Jurkat, Clone E6-1 (cell line): ENCODE measurements around the gene PAIP2B.
"Not testable (repeated sequence)": the region's sequence is repeated elsewhere in the genome, so short reads cannot be mapped to it uniquely, and the experiment has no call there.

ENCODE experiments used
- DNase-seq: peaks from one replicate; pipeline ENCODE4 v3.0.0-alpha.2; 2011; ENCODE audit warnings: low read depth, low spot score
- H3K4me3 ChIP-seq: 2 replicates; pipeline ENCODE4 v1.5.1; 2011; ENCODE audit warnings: mild to moderate bottlenecking, low read length, control low read depth, moderate library complexity

The PAIP2B gene

GRCh38 chr2:71224457-71224856 lies 2.4 kb downstream of the PAIP2B start:
- no peak for DNase-seq
- no peak overlapping the region for H3K4me3 ChIP-seq

DNA sequence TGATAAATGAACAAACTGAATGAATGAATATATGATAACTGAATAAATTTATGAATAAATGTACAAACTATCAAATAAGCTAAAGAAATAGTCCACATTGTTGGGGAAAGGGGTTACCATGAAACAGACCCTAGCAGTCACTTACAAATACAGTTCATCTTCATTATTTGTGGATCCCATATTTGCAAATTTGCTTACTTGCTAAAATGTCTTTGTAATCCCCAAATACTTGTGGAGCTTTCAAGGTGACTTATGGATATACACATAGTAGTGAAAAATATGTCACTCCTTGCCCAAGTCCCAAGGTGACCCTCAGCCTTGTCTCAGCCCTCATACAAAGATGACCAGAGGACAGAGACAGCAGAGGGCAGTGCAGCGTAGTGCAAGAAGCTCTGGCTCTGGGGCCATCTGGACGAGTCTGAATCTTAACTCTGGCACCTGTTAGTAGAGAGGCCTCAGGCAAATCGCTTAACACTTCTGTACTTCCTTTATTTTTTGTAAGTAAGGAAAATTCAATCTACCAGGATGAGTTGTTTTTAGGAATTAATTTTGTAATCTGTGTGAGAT lies 3.1 kb downstream of the PAIP2B start:
- no peak for DNase-seq
- H3K4me3 ChIP-seq, result no peak overlapping the region

- H3K4me3 ChIP-seq, result no peak overlapping the region
- no peak for DNase-seq
Measured at GRCh38 chr2:71220743-71221142, 6.2 kb downstream of the PAIP2B start.

DNA sequence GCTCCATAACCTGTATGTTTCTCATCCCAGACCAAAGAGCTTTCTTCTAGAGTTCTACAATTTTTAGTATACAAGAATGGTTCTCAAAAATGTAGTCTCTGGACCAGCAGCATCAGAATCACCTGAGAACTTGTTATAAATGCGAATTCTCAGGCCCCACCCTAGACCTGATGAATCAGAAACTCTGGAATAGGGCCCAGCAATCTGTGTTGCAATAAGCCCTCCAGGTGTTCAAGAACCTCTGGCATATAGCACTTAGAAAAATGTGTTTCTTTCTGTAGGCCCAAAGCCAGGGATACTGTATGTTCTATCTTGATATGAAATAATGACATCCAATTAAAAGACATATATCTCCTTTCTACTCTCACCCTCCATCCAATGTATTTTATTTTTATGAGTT lies 10.4 kb downstream of the PAIP2B start:
- DNase-seq, result no peak

DNA sequence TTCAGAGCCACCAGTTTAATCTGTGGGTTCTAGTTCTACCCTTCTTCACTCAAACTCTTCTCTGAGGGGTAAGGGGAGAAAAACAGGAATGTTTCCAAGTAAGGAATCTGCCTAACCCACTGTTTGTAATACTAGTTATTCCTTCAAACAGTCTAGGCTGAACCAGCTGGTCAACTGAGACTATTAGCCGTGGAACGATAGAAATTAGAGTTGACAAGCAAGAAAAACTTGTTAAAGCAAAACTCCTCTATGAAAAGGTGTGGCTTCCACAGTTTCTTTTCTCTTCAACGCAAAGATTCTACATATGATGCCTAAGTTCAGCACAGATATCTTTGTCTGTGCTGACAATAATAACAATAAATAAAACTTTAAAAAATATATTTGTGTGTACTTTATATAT lies 11.5 kb downstream of the PAIP2B start:
- no peak for DNase-seq
- no peak overlapping the region for H3K4me3 ChIP-seq

More for the DNA sequence above, 10.4 kb downstream of the PAIP2B start:
- no peak overlapping the region for H3K4me3 ChIP-seq

DNA sequence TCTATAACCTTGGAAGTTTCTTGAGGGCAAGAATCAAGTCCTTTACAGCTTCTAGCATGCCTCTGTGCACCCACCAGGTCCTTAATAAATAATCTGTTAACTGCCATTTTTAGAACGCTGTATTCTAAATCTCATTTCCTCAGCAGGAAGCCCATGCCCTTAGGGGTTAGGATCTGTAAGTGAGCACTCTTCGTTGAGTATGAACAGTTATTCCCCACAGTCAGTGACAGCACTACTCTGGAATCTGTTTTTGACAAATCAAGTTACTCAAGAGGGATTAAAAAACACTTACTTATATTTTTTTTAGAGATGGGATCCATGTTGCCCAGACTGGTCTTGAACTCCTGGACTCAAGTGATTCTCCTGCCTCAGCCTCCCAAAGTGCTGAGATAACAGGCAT lies 14.6 kb downstream of the PAIP2B start:
- H3K4me3 ChIP-seq, result no peak overlapping the region
- no peak for DNase-seq

DNA sequence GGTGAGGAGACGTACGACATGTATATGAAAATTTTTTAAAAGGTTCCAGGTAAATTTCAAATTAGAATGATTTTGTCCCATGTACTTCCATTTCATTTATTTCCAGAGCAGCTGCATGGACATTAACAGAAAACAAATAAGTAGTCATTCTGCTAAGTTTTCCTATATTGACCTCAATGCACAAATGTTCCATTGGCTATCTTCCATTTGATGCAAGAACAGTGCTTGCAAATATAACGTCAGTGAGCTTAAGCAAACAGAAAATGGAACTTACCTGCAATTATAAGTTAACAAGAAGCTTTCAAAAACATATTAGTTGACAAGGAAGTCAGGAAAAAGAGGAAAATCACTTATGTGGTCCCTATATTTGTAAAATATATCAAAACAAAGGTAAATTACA lies 16.6 kb downstream of the PAIP2B start:
- no peak overlapping the region for H3K4me3 ChIP-seq
- DNase-seq, result no peak

GRCh38 chr2:71208756-71209155 lies 18.1 kb downstream of the PAIP2B start:
- H3K4me3 ChIP-seq, result no peak overlapping the region
- DNase-seq, result no peak

GRCh38 chr2:71207601-71208000 lies 19.3 kb downstream of the PAIP2B start:
- DNase-seq, result no peak
- no peak overlapping the region for H3K4me3 ChIP-seq

GRCh38 chr2:71206271-71206670 lies 20.6 kb downstream of the PAIP2B start:
- DNase-seq, result no peak
- no peak overlapping the region for H3K4me3 ChIP-seq

GRCh38 chr2:71191570-71191943 lies 35.3 kb downstream of the PAIP2B start:
- no peak overlapping the region for H3K4me3 ChIP-seq
- no peak for DNase-seq

DNA sequence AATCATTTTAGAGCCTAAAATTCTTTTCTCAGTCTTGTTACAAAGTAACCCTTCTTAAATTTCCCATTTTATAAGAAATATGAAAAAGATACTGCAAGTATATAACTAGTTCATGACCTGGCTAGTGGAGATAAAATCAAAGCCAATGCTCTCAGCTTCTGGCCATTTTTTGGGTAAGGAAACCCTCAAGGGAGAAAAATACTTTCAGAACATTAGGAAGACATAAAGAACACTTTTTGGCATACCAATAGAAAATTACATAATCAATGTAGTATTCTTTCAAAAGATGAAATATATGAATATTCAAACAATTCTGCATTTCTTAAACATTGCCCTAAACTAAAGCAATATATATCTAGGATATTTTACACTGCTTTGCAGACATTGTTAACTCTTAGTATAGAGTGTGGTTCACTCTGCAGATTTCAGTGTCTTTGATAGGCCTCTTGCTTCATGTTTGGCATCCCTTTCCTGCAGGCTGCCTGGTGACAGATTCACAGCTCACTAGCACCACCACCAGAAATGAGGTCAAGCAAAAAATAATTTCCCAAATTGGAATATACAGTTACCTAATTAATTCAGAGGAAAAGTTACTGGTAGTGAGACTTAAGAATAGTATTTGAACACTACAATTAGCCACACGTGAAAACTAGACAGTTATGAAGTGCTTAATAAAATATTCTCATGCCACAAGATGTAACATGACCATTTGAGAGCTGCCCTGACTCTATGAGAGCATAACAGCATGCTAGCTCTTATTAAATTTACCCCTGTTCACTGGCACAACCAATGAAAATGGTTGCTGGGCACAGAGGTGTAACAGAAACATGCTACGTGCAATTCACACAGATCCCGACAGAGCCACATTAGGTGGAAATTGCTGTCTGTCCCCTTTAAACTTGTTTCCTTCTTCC lies 36.0 kb downstream of the PAIP2B start:
- no peak for DNase-seq

GRCh38 chr2:71187589-71187988 lies 39.3 kb downstream of the PAIP2B start:
- no peak overlapping the region for H3K4me3 ChIP-seq
- DNase-seq, result no peak

More for the DNA sequence above, 36.0 kb downstream of the PAIP2B start:
- H3K4me3 ChIP-seq, result no peak overlapping the region

- no peak overlapping the region for H3K4me3 ChIP-seq
- no peak for DNase-seq
Measured at GRCh38 chr2:71186973-71187372, 39.9 kb downstream of the PAIP2B start.

DNA sequence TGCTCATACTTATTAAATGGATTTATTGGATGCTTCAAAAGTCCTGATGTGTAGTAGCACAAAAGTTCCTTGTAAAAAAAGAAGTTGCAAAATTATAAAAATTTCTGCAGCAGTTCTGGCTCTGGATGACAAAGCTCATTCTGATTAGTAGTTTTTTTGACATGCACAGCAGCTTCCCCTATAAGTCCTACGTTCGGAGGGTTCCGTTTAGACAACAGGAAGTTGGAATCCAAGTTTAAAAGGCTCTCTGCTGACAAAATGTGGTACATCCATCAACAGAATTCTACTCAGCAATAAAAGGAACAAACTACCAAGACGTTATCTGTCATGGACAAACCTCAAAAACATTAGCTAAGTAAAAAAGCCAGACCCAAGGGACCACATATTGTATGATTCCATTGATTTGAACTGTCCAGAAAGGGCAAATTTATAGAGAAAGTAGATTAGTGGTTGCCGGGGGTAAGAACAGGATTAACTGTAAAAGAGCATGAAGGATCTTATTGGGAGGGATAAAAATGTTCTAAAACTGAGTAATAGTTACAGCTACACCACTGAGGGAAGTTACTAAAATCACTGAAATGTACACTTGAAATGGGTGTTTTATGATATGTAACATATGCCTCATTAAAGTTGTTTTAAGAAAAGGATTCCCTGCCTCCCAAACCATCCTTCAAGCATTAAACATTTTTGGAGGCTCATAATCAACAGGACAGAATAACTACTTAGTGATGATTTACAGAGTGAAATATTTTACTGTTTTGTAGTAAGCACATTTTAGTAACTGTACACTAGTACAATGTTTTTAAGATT lies 43.4 kb downstream of the PAIP2B start:
- not testable (repeated sequence) for H3K4me3 ChIP-seq, DNase-seq

DNA sequence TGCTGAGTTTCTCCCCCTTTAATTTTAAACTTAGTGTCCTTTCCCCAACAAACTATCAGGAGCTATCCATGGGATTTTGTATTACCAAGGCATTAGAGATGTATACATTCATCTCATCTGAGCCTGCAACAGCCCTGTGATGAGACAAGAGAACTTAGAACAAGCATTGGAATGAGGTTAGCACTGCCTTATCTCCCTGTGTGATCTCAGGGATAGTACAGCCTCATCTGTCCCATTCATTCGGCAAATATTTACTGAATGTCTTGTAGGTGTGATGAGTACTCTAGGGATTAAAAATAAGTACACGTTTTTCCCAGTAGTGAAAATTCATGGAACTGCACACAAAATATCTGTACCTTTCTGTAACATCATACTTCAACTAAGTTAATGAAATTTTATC lies 45.6 kb downstream of the PAIP2B start:
- DNase-seq, result no peak
- no peak overlapping the region for H3K4me3 ChIP-seq

DNA sequence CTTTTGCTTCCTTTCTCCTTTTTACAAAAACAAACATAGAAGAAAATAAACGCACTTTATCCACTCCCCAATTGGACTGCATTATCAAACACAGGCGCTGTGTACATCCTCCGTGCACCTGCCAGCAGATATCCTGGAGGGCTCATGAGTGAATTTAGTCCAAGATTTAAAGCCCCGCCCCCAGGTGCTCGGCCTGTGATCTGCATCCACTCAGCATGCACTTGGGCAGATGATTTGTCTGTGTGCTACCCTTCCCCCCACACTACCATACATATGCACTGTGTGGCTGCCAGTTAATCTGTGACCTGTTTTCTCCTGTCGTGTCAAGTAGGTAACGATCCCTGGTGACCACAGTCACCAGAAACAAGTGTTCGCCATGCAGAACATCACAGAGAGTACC lies 48.1 kb downstream of the PAIP2B start:
- DNase-seq, result not testable (repeated sequence)

DNA sequence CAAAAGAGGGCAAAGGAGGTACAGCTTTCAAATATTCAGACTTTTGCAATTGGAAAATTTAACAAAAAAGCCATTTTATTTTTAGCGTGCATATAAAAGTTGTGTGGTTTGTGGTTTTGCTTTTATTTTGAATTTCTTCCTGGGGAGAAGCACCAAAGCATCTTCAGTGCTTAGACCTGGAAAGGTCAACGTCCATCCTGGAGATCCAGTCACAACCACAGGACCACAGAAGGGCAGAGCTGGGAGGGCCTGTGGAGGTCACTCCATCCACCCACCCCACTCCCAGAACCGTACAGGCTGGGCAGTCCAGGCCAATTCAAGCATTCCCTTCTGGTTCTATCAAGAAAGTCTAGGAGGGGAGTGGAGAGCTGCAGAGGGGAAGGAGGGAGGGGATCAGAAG lies 52.7 kb downstream of the PAIP2B start:
- DNase-seq, result no peak
- H3K4me3 ChIP-seq, result no peak overlapping the region

More for the DNA sequence above, 48.1 kb downstream of the PAIP2B start:
- not testable (repeated sequence) for H3K4me3 ChIP-seq

- no peak for DNase-seq
- H3K4me3 ChIP-seq, result no peak overlapping the region
Measured at GRCh38 chr2:71173096-71173495, 53.8 kb downstream of the PAIP2B start.

GRCh38 chr2:71166812-71167211 lies 60.1 kb downstream of the PAIP2B start:
- no peak overlapping the region for H3K4me3 ChIP-seq
- DNase-seq, result no peak
